Measurements from ENCODE around the gene GIT1.

DNA sequence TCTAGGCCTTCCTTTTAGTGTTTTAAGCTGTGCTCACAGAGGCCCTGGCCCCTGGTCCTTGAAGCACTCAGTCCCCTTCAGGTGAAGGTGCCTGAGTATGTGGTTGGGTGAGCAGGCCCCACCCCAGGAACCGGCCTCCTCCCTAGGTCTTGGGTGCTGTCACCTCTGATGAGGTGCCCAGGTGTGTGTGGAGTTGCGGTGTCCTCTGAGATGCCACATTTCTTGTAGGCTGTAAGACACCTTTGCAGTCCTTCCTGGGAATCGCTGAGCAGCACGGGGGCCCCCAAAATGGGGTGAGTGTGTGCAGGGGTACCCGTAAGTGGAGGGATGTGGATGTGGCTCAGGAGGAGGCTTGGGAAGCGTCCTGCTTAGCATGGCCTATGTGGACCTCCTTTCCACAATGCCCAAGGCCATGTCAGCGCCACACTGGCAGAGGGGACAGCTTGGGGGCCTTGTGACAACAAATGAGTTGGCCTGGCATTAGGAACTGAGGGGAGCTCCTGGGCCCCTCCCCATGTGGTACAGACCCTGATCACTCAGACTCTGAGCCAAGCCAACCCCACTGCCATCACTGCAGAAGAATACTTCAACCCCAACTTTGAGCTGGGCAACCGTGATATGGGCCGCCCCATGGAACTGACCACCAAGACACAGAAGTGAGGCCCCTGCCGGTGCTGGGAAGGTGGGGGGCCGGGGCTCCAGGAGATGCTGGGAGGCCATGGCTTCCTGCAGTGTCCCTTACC lies 22.1 kb upstream of the GIT1 start:
- TF ChIP-seq EZH2 (IDR thresholded peaks at IDR 0.05; ENCODE audit: borderline replicate concordance) (no peak), EZH2phosphoT487 (IDR thresholded peaks at IDR 0.05; ENCODE audit: low read depth, severe bottlenecking, unreplicated experiment) (no peak)
- TF ChIP-seq, protein P1, sequence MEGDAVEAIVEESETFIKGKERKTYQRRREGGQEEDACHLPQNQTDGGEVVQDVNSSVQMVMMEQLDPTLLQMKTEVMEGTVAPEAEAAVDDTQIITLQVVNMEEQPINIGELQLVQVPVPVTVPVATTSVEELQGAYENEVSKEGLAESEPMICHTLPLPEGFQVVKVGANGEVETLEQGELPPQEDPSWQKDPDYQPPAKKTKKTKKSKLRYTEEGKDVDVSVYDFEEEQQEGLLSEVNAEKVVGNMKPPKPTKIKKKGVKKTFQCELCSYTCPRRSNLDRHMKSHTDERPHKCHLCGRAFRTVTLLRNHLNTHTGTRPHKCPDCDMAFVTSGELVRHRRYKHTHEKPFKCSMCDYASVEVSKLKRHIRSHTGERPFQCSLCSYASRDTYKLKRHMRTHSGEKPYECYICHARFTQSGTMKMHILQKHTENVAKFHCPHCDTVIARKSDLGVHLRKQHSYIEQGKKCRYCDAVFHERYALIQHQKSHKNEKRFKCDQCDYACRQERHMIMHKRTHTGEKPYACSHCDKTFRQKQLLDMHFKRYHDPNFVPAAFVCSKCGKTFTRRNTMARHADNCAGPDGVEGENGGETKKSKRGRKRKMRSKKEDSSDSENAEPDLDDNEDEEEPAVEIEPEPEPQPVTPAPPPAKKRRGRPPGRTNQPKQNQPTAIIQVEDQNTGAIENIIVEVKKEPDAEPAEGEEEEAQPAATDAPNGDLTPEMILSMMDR (IDR thresholded peaks at IDR 0.05; ENCODE audit: poor library complexity) = no peak

All from hepatocyte (in vitro differentiated cells).